Heart left ventricle (tissue), 16 donors: Measurements from ENCODE around the gene ADGRG6. TPM values are rescaled to one million over a fixed set of nuclear protein-coding genes. Genes with fewer than 3 reads are reported as not detected.

Experiments used
- ATAC-seq, 4 donors: fragments of 200-7000 bp; cut with Tn5 transposase; one replicate each; pipeline ENCODE4 v1.9.1; 2020 to 2022; ENCODE audit warnings: moderate library complexity in 4 of 4, mild to moderate bottlenecking in 3 of 4, moderate number of reproducible peaks in 1 of 4
- DNase-seq, 5 donors: peaks; one replicate each; pipeline ENCODE4 v3.0.0-alpha.2; 2020
- H3K27ac ChIP-seq, 12 donors: fragments of 200-600 bp; sonication (generic) in 4 of 12; one replicate each; pipeline versions ENCODE4 v1.5.0 to v1.8.0; 2016 to 2022; ENCODE audit warnings: mild to moderate bottlenecking in 2 of 12
- H3K27me3 ChIP-seq, 9 donors: fragments of 200-600 bp; sonication (generic) in 2 of 9; one replicate each; pipeline versions ENCODE4 v1.5.1 to v1.8.0; 2016 to 2022; ENCODE audit warnings: mild to moderate bottlenecking in 3 of 9
- H3K36me3 ChIP-seq, 9 donors: fragments of 200-600 bp; sonication (generic) in 2 of 9; one replicate each; pipeline versions ENCODE4 v1.5.0 to v1.8.0; 2018 to 2022; ENCODE audit warnings: mild to moderate bottlenecking in 2 of 9
- H3K4me1 ChIP-seq, 12 donors: fragments of 200-600 bp; sonication (generic) in 4 of 12; one replicate each; pipeline versions ENCODE4 v1.5.0 to v1.8.0; 2016 to 2022; ENCODE audit warnings: mild to moderate bottlenecking in 3 of 12
- H3K4me3 ChIP-seq, 12 donors: fragments of 200-600 bp; sonication (generic) in 4 of 12; one replicate each; pipeline versions ENCODE4 v1.5.0 to v1.8.0; 2017 to 2022; ENCODE audit warnings: mild to moderate bottlenecking in 9 of 12, moderate library complexity in 4 of 12
- H3K9me3 ChIP-seq, 12 donors: fragments of 200-600 bp; sonication (generic) in 4 of 12; one replicate each; pipeline versions ENCODE4 v1.5.0 to v1.8.0; 2016 to 2022; ENCODE audit warnings: mild to moderate bottlenecking in 1 of 12
- CTCF ChIP-seq, 12 donors: fragments of 200-600 bp; sonication (generic) in 4 of 12; IDR thresholded peaks; one replicate each; pipeline versions ENCODE4 v1.5.0 to v1.8.0; 2018 to 2022; ENCODE audit warnings: antibody characterized with exemption in 12 of 12, mild to moderate bottlenecking in 5 of 12
- POLR2A ChIP-seq, 2 donors: fragments of 450-650 bp; IDR thresholded peaks; one replicate each; pipeline ENCODE4 v1.6.1; 2017; ENCODE audit warnings: antibody characterized with exemption in 2 of 2, mild to moderate bottlenecking in 2 of 2, moderate library complexity in 2 of 2
- WGBS, 4 donors: extraction: QIAGEN DNeasy Blood & Tissue Kit in 2 of 4; methylation state at CpG; one replicate each; pipeline versions ENCODE4 v1.1.5 to v1.1.7; 2013 to 2018; 5-methylcytosine and 5-hydroxymethylcytosine counted together
- intact Hi-C, 10 donors: fragments of 100-400 bp; cut with DNase I; formaldehyde crosslinking; loops; one replicate each; pipeline versions ENCODE4 v1.11.1 to v1.14.2; 2022
- polyA plus RNA-seq, 2 donors: library from polyadenylated mRNA; stranded (reverse); fragments of 200-250 nt; gene quantifications; one replicate each; pipeline ENCODE4 v1.2.3, GENCODE V29; 2013
- total RNA-seq, 9 donors: library from RNA; depleted of rRNA in 2 of 9; stranded (reverse); fragments of >200 nt in 2 of 9; fragmentation: NEBNext Ultra II Directional in 3 of 9; extraction: Animal tissue kit (Norgen Biotek cat#: 25700) in 3 of 9; gene quantifications; one replicate each; pipeline versions ENCODE4 v1.1.0 to v1.2.4, GENCODE V29; 2016 to 2023
- donor health status: ischemic (EF 13 %, LVEDD 7.1; RV severe dilation, severe dysfunction).
- donor health status: healthy with polysubstance abuse.
- donor health status: DM: no; HTN: yes; CAD: no.
- donor health status: DM: no; HTN: no; CAD: no.
- donor health status: ischemic (EF 25% LVEDD 6.9; RV normal size, moderate dysfunction).
- donor health status: ischemic (EF 25% LVEDD 5.7; RV mildly dilated, moderate dysfunction).
- donor health status: healthy.
- donor health status: DM: yes; HTN: yes; CAD: no.
- donor health status: ischemic (EF 35%, LVEDD 5.7; RV mildly dilated, moderate dysfunction).
- donor health status: nonischemic (EF 11% LVEDD 7.7; RV severe dilation, severe dysfunction).
- donor health status: DM: yes; HTN: yes; CAD: no.
- donor health status: PGD.
- donor health status: ischemic (EF 29% LVEDD 5.4; RV normal size, mild dysfunction).
- donor health status: nonischemic (EF 23%, LVEDD 6.1; RV moderate dilation, normal function).

ADGRG6 gene
- total and polyA plus RNA-seq, 11 donors, result 0.61 to 10.5 (median 2.0) TPM

- TF ChIP-seq POLR2A (IDR thresholded peaks at IDR 0.05) (no peak), CTCF (IDR thresholded peaks at IDR 0.05) (no peak)
- Histone ChIP-seq H3K27me3 (no peaks in the 10 kb centered on the region), H3K36me3 (no peaks in the 10 kb centered on the region), H3K4me1 (no peaks in the 10 kb centered on the region), H3K27ac (no peak overlapping the region), H3K4me3 (no peak overlapping the region), H3K9me3 (no peaks in the 10 kb centered on the region)
- ATAC-seq, result no peak
- no peak for DNase-seq
- intact Hi-C loops, result no loop called here
These were observed 114.9 kb downstream of the ADGRG6 start for GRCh38 chr6:142416686-142417085.

- Histone ChIP-seq H3K4me1 (no peaks in the 10 kb centered on the region), H3K27me3 (no peaks in the 10 kb centered on the region), H3K9me3 (no peaks in the 10 kb centered on the region), H3K36me3 (no peaks in the 10 kb centered on the region), H3K4me3 (no peak overlapping the region), H3K27ac (no peak overlapping the region)
- TF ChIP-seq POLR2A (IDR thresholded peaks at IDR 0.05), result no peak
- TF ChIP-seq CTCF (IDR thresholded peaks at IDR 0.05), result no peak
- DNase-seq (no peak), ATAC-seq (no peak)
- intact Hi-C loops, result no loop called here
- WGBS, 4 donors, result 75 to 94% (median 91%) methylated on average over 1 of the region's 1 CpG
These were observed 115.5 kb downstream of the ADGRG6 start for GRCh38 chr6:142417331-142417750.

- WGBS, 4 donors, result 44 to 65% (median 49%) methylated on average over 3 of the region's 3 CpGs
- Histone ChIP-seq H3K27me3 (no peaks in the 10 kb centered on the region), H3K9me3 (no peaks in the 10 kb centered on the region), H3K36me3 (no peaks in the 10 kb centered on the region), H3K4me1 (no peaks in the 10 kb centered on the region), H3K4me3 (no peak overlapping the region), H3K27ac (no peak overlapping the region)
- intact Hi-C loops, result no loop called here
- ATAC-seq, result no peak
- DNase-seq, result peak in 1 of 5 donors; percentile 17
- TF ChIP-seq POLR2A (IDR thresholded peaks at IDR 0.05) (no peak), CTCF (IDR thresholded peaks at IDR 0.05) (no peak)
These were observed 117.3 kb downstream of the ADGRG6 start for GRCh38 chr6:142419071-142419470.

GRCh38 chr6:142420802-142421201 lies 119.0 kb downstream of the ADGRG6 start:
- no peak for DNase-seq
- Histone ChIP-seq H3K4me1 (no peaks in the 10 kb centered on the region), H3K27me3 (no peaks in the 10 kb centered on the region), H3K9me3 (no peaks in the 10 kb centered on the region), H3K27ac (no peak overlapping the region), H3K36me3 (no peaks in the 10 kb centered on the region), H3K4me3 (no peak overlapping the region)
- TF ChIP-seq POLR2A (IDR thresholded peaks at IDR 0.05) (no peak), CTCF (IDR thresholded peaks at IDR 0.05) (no peak)
- ATAC-seq, result no peak
- intact Hi-C loops, result no loop called here
